NOMO-1 treated with dmso at 0.1 percent for 144 hours (cell line): ENCODE data around the gene ALDH3B2.
"Not testable (repeated sequence)": the region's sequence is repeated elsewhere in the genome, so short reads cannot be mapped to it uniquely, and the experiment has no call there.

Experiments used
- DNase-seq: peaks from one replicate; lab custom pipeline; 2025; ENCODE audit not compliant: unreplicated experiment; lab: John Stamatoyannopoulos, UW

The ALDH3B2 gene

GRCh38 chr11:67631411-67631810 lies 43.0 kb downstream of the ALDH3B2 start:
- no peak for DNase-seq

- no peak for DNase-seq
Observed at GRCh38 chr11:67630943-67631331, 43.5 kb downstream of the ALDH3B2 start.

- DNase-seq, result peak; percentile 97
Observed at GRCh38 chr11:67630228-67630942, 44.0 kb downstream of the ALDH3B2 start.

- DNase-seq, result peak; percentile 73
Observed at GRCh38 chr11:67629386-67630227, 44.8 kb downstream of the ALDH3B2 start, which contains the start of gene NUDT8. TSS of gene NUDT8 (minus strand) at chr11:67629937. CDS start at chr11:67629911, 26 bp downstream.

- DNase-seq, result no peak
Observed at GRCh38 chr11:67628710-67629385, 45.6 kb downstream of the ALDH3B2 start.

GRCh38 chr11:67627812-67628624 lies 46.4 kb downstream of the ALDH3B2 start:
- DNase-seq, result no peak

GRCh38 chr11:67627441-67627811 lies 47.0 kb downstream of the ALDH3B2 start:
- DNase-seq, result no peak

- DNase-seq, result no peak
Observed at GRCh38 chr11:67626970-67627369, 47.5 kb downstream of the ALDH3B2 start.

- not testable (repeated sequence) for DNase-seq
Observed at GRCh38 chr11:67626131-67626833, 48.1 kb downstream of the ALDH3B2 start.

- DNase-seq, result not testable (repeated sequence)
Observed at GRCh38 chr11:67623795-67624194, 50.6 kb downstream of the ALDH3B2 start.

GRCh38 chr11:67622905-67623304 lies 51.5 kb downstream of the ALDH3B2 start:
- DNase-seq, result not testable (repeated sequence)

GRCh38 chr11:67621928-67622327 lies 52.5 kb downstream of the ALDH3B2 start:
- not testable (repeated sequence) for DNase-seq

- not testable (repeated sequence) for DNase-seq
Observed at GRCh38 chr11:67620621-67621020, 53.8 kb downstream of the ALDH3B2 start.

- not testable (repeated sequence) for DNase-seq
Observed at GRCh38 chr11:67619683-67620618, 54.5 kb downstream of the ALDH3B2 start.

GRCh38 chr11:67618901-67619659 lies 55.3 kb downstream of the ALDH3B2 start:
- DNase-seq, result not testable (repeated sequence)

GRCh38 chr11:67617243-67617953 lies 57.0 kb downstream of the ALDH3B2 start:
- no peak for DNase-seq

GRCh38 chr11:67616431-67617242 lies 57.8 kb downstream of the ALDH3B2 start:
- DNase-seq, result no peak
